Measurements from ENCODE around the gene FCHO2. TPM values are rescaled to one million over a fixed set of nuclear protein-coding genes. Genes with fewer than 3 reads are reported as not detected.

The FCHO2 gene
- total and polyA plus RNA-seq, 7 donors: 4.0 to 19.9 (median 16.6) TPM

GRCh38 chr5:72936893-72937292, 18.9 kb upstream of the FCHO2 start:
- Histone ChIP-seq H3K27ac (no peak overlapping the region), H3K27me3 (ENCODE audit: insufficient read depth in 3 of 3, low read length in 2 of 3) (no peaks in the 10 kb centered on the region), H3K36me3 (ENCODE audit: insufficient read depth in 1 of 2, low read depth in 1 of 2) (no peaks in the 10 kb centered on the region), H3K4me1 (no peaks in the 10 kb centered on the region), H3K9me3 (no peaks in the 10 kb centered on the region), H3K4me3 (no peak overlapping the region)
- WGBS, 3 donors: 82 to 87% (median 83%) methylated on average over 4 of the region's 4 CpGs
- ATAC-seq (no peak), DNase-seq (no peak)
- intact Hi-C loops (cut with DNase I): no loop called here
- no peak for TF ChIP-seq CTCF (IDR thresholded peaks at IDR 0.05)

GRCh38 chr5:72937517-72938061, 18.3 kb upstream of the FCHO2 start:
- H3K4me1 ChIP-seq: no peaks in the 10 kb centered on the region
- peak overlapping the region; percentile 30 for H3K27ac ChIP-seq
- DNase-seq: no peak
- ATAC-seq: no peak
- H3K9me3 ChIP-seq: no peaks in the 10 kb centered on the region
- no peaks in the 10 kb centered on the region for H3K27me3 ChIP-seq (ENCODE audit: insufficient read depth in 3 of 3, low read length in 2 of 3)
- 77 to 84% (median 84%) methylated on average over 3 of the region's 3 CpGs for WGBS, 3 donors
- no peak overlapping the region for H3K4me3 ChIP-seq
- no peaks in the 10 kb centered on the region for H3K36me3 ChIP-seq (ENCODE audit: insufficient read depth in 1 of 2, low read depth in 1 of 2)
- no peak for TF ChIP-seq CTCF (IDR thresholded peaks at IDR 0.05)
- intact Hi-C loops (cut with DNase I): no loop called here

- WGBS, 3 donors: 0 to 12% (median 2%) methylated on average over 1 of the region's 1 CpG
- DNase-seq (no peak), ATAC-seq (no peak)
- Histone ChIP-seq H3K4me3 (no peak overlapping the region), H3K27ac (peak overlapping the region; percentile 30), H3K9me3 (no peaks in the 10 kb centered on the region), H3K4me1 (no peaks in the 10 kb centered on the region), H3K36me3 (ENCODE audit: insufficient read depth in 1 of 2, low read depth in 1 of 2) (no peaks in the 10 kb centered on the region), H3K27me3 (ENCODE audit: insufficient read depth in 3 of 3, low read length in 2 of 3) (no peaks in the 10 kb centered on the region)
- no peak for TF ChIP-seq CTCF (IDR thresholded peaks at IDR 0.05)
- intact Hi-C loops (cut with DNase I): no loop called here
Observed at GRCh38 chr5:72938206-72938605, 17.6 kb upstream of the FCHO2 start.

GRCh38 chr5:72940082-72940481, 15.8 kb upstream of the FCHO2 start:
- no peak overlapping the region for H3K27ac ChIP-seq
- H3K9me3 ChIP-seq: no peaks in the 10 kb centered on the region
- H3K4me3 ChIP-seq: no peak overlapping the region
- H3K36me3 ChIP-seq (ENCODE audit: insufficient read depth in 1 of 2, low read depth in 1 of 2): no peaks in the 10 kb centered on the region
- intact Hi-C loops (cut with DNase I): no loop called here
- peaks cover 6% of the 10 kb centered on the region for H3K4me1 ChIP-seq
- TF ChIP-seq CTCF (IDR thresholded peaks at IDR 0.05): no peak
- ATAC-seq (no peak), DNase-seq (no peak)
- no peaks in the 10 kb centered on the region for H3K27me3 ChIP-seq (ENCODE audit: insufficient read depth in 3 of 3, low read length in 2 of 3)
- 54 to 68% (median 60%) methylated on average over 4 of the region's 4 CpGs for WGBS, 3 donors

- Histone ChIP-seq H3K4me3 (no peak overlapping the region), H3K27me3 (ENCODE audit: insufficient read depth in 3 of 3, low read length in 2 of 3) (no peaks in the 10 kb centered on the region), H3K36me3 (ENCODE audit: insufficient read depth in 1 of 2, low read depth in 1 of 2) (no peaks in the 10 kb centered on the region), H3K4me1 (peaks cover 7% of the 10 kb centered on the region), H3K9me3 (no peaks in the 10 kb centered on the region), H3K27ac (no peak overlapping the region)
- TF ChIP-seq CTCF (IDR thresholded peaks at IDR 0.05): no peak
- DNase-seq (no peak), ATAC-seq (no peak)
- intact Hi-C loops (cut with DNase I): no loop called here
Observed at GRCh38 chr5:72943307-72943706, 12.5 kb upstream of the FCHO2 start.

All from psoas muscle (tissue), 8 donors.